Activated CD4-positive, alpha-beta T cell treated with anti-CD3 and anti-CD28 coated beads for 1 hour (primary cell): ENCODE data around the gene PALB2.
A peak's percentile ranks its signal among the peaks of the same experiment; 100 is the strongest.
"Not testable (repeated sequence)": the region's sequence is repeated elsewhere in the genome, so short reads cannot be mapped to it uniquely, and the experiment has no call there.

Source experiments
- DNase-seq: peaks from one replicate; pipeline ENCODE4 v3.0.0-alpha.2; 2020

Gene PALB2

DNA sequence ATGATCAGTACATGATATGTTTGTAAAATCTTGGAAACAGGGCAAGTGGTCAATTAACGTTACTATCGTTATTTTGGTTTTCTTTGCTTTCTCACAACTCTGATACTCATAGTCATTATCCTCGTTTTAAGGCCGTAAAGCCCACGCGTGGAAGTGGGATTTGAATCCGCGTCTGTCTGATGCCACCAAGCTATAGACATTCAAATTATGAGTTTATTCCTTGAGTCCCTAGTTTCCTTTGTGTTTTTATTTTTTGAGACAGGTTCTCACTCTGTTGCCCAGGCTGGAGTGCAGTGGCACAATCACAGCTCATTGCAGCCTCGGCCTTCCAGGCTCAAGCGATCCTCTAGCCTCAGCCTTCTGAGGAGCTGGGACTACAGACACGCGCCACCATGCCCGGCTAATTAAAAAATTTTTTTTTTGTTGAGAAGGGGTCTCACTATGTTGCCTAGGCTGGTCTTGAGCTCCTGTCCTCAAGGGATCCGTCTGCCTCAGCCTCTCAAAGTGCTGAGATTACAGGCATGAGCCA is 1.2 kb upstream of the PALB2 start:
- DNase-seq: no peak

DNA sequence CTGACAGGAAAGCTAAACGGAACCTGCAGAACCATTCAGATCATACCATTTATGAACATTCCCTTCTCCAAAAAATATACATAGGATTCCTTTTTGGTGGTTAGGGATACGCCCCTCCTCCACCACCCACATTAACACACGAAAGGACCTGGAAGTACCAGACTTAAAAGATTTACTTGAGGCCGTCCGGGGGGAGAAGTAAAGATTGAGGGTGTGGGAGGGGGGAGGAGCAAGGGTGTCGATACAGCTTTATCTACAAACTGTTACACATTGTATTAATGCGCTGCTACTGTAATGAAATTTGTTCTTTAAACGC is 537 bp downstream of the PALB2 start:
- no peak for DNase-seq

DNA sequence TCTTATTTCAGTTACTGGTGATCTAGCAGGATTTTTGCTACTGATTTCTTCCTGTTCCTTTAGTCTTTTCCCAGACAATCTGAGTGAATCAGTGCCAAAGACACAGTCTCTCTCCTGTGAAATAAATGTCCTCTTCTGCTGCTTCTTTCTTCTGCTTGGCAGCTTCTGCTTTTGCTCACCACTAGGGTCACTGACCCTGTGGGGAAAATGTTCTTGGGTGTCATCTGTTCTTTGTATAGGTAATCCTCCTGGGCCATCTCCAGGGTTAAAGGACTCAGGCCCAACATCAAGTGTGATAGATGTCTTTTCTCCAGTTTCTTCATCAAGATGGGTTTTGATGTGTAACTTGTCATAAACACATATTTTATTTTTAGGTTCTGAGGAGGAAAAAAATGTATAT is 5.2 kb downstream of the PALB2 start:
- no peak for DNase-seq

DNA sequence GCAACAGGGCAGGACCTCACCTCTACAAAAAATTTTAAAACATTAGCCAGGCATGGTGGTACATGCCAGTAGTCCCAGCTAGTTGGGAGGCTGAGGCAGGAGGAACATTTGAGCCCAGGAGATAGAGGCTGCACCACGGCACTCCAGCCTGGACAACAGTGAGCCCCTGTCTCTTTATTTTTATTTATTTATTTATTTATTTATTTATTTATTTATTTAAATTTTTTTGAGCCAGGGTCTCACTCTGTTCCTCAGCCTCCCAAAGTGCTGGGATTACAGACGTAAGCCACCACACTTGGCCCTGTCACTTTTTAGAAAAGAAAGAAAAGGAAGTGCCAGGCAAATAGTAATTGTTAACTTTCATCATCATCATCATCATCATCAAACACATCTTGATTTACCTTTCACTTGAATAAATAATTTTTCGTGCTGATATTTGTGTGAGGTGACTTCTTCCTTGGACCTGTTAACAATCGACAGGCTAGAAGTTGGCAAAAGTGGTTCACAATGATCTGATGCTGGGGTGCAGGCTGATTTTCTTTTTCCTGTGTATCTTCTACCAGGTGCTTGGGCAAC is 6.6 kb downstream of the PALB2 start:
- DNase-seq: no peak

DNA sequence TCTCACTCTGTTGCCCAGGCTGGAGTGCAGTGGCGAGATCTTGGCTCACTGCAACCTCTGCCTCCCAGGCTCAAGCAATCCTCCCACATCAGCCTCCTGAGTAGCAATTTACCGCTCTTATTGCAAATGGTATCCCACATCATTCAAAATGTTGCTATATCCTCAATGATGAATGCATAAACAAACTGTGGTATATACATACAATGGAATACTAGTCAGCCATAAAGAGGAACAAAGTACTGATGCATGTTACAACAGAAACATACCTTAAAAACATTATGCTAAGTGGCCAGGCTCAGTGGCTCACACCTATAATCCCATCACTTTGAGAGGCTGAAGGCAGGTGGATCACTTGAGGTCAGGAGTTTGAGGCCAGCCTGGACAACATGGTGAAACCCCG is 9.2 kb downstream of the PALB2 start:
- DNase-seq: not testable (repeated sequence)

DNA sequence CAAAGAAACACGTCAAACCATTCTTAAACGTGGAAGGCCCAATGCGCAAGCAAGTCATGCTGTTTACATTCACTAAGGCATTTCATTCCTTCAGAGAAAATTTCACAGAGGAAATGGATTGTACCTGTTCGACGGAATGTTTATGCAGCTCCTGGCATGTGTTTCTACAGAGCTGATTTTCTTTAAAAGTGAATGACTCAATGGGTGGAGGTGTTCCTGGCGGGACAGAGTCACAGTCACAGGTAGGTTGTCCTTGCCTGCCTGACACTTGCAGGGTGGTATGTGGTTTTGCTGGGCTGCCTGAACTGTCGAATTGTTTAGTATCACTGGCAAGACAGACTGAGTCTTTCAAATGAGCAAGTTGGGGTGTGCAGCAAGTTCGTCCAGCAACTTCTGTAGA is 11.6 kb downstream of the PALB2 start:
- DNase-seq: no peak

DNA sequence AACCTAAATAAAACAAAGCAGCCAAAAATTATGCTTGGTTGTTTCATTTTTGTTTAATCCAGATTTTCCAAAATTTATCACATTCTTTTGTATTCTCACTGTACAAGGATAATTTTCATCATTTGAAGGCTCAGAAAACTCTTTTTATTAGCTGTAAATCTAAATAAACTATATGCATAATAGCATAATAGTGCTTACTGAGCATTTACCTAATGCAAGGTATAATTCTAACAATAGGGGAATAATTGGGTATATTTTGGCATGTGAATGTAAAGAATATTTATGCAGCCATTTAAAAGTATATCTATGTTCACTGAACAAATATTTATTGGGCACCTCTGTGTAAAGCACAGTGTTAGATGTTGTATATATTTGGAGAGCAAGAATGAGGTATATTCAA is 17.0 kb downstream of the PALB2 start:
- DNase-seq: no peak

DNA sequence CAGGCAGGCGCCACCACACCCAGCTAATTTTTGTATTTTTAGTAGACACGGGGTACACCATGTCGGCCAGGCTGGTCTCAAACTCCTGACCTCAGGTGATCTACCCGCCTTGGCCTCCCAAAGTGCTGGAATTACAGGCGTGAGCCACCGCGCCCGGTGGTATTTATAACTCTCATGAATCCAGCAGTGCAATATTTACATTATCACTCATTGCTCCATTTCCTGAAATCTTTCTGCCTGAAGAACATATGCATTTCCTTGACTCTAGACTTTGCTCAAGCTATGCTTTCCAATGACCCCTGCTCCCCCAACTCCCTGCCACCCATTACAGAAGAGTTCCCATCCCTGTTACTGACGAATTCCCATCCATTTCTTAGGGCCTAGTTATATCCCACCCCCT is 25.3 kb downstream of the PALB2 start:
- DNase-seq: no peak

DNA sequence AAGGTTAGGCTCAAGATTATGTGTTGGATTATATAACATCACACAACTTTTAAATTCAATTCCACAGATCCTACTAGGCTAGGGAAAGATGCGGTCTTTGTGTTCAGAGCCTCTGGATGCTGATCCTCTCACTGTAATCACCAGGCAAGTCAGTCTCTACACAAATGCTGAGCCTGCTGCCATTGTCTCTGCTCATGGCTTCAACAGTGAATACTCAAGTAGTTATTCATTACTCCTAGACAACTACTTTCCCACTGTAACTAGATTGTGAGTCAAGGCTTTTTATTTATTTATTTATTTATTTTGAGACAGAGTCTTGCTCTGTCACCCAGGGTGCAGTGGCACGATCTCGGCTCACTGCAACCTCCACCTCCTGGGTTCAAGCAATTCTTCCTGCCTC is 29.2 kb downstream of the PALB2 start:
- no peak for DNase-seq

DNA sequence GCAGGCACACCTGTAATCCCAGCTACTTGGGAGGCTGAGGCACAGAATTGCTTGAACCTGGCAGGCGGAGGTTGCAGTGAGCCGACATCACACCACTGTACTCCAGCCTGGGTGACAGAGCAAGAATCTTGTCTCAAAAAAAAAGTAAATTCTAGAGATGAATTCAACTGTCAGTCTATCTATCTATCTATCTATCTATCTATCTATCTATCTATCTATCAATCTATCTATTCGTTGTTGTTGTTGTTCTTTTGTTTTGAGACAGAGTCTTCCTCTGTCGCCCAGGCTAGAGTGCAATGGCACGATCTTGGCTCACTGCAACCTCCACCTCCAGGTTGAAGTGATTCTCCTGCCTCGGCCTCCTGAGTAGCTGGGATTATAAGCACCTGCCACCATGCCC is 30.2 kb downstream of the PALB2 start:
- DNase-seq: not testable (repeated sequence)

DNA sequence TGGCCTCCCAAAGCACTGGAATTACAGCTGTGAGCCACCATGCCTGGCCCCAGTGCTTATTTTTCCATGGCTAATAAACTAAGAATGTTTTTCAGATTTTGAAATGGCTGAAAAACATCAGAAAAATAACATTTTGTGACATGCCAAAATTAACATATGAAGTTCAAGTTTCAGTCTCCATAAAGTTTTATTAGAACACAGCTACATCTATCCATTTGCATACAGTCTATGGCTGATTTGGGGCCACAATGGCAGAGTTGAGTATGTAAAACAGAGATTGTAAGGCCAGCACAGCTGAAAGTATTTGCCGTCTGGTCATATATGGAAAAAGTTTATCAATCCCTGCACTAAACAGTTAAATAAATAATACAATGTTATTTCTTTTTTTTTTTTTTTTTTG is 31.2 kb downstream of the PALB2 start:
- no peak for DNase-seq

DNA sequence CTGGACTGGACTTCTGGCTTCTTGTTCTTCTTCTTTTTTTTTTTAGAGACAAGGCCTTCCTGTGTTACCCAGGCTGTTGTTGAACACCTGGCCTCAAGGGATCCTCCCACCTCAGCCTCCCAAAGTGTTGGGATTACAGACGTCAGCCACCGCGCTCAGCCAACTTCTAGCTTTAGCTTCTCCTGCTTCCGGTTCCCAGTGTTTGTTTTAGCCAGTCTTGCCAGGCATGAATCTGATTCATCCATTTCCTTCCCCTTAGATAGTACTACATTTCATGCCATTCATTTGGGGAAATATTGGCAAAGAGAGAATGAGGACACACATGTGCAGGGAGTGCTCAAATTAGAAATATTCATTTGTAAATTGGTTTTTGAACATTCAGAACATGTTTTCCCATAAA is 32.9 kb downstream of the PALB2 start:
- DNase-seq: no peak

DNA sequence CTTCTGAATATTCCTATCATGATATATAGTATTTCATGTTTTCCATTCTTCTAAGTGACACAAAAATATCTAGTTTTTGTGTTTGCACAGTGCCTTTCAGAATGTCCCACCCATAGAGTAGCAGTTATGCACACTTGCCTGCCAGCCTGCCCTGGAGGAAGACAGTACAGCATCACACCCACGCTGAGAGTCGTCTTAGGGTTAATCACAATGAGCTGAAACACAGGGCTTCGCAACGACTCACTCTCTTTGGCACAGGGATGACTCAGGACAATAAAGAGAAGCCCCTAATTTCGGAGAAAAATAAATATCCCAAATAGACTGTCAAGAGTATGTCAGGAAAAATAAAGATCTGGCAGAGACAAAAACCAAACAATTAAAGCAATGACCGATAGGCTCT is 33.4 kb downstream of the PALB2 start:
- DNase-seq: no peak

DNA sequence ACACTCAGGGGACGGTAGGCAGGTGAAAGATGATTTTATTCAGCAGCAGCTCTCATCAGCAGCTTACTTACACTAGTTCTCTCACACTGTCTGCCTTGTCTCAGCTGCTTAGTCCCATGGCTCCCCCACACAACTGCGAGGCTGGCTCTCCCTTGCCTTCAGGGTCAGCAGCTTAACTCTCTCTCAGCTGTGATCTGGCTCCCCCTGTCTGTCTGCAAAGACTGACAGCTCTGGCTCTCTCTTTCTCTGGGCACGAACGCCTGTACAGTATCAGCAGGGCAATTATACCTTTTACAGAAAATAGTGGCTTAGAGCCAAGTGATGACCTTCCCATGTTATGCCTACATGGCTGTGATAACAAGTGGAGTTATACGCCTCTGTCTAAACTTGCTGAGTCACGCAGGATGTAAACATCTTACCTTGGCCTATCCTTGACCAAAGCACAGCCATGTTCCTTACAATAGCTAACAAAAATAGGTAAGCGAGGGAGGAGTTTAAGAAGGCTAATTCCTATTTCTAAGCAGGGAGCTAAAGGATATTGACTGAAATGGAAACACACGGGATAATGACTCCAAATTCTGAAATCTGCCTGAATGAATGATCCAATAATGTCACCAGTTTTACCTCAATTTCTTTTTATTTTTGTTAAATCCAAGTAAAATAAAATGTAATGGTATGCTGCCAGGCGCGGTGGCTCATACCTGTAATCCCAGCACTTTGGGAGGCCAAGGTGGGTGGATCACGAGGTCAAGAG is 43.9 kb downstream of the PALB2 start:
- DNase-seq: no peak

DNA sequence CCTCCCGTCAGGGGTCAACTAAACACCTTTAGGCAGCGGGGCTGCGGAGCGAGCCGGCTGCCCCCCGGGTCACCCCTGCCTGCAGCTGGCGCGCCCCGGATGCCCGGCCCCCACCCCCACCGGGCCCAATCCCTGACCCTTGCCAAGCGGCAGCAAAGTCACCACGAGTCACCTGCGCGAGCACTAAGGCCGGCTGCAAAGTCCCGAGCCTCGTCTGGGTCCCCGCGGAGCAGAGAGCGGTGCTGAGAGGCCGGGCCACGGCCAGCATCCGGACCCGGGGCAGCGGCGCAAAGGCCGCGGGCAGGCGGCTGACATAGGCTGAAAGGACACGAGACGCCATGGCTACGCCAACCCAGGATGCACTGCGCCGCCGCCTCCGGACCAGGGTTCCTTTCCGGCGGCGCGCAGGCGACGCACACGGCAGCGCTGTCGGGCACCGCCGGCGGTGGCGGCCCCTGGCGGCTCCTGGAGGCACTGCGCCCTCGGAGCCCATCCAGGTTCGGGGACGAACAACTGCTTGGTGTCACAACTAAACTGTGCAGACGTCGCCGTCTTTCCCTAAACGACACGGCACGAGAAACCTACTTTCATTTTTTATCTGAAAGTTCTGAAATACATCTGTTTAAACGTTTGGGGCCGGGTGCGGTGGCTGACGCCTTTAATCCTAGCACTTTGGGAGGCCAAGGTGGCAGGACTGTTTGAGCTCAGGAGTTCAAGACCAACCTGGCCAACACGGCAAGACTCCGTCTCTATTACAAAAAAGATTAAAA is 45.0 kb downstream of the PALB2 start, which contains the start of gene NDUFAB1:
Gene NDUFAB1, minus strand, starts transcription at position 366 of the 770 bp plus-strand sequence. Its CDS starts 26 bp downstream, at position 340.
- DNase-seq: peak; percentile 83

DNA sequence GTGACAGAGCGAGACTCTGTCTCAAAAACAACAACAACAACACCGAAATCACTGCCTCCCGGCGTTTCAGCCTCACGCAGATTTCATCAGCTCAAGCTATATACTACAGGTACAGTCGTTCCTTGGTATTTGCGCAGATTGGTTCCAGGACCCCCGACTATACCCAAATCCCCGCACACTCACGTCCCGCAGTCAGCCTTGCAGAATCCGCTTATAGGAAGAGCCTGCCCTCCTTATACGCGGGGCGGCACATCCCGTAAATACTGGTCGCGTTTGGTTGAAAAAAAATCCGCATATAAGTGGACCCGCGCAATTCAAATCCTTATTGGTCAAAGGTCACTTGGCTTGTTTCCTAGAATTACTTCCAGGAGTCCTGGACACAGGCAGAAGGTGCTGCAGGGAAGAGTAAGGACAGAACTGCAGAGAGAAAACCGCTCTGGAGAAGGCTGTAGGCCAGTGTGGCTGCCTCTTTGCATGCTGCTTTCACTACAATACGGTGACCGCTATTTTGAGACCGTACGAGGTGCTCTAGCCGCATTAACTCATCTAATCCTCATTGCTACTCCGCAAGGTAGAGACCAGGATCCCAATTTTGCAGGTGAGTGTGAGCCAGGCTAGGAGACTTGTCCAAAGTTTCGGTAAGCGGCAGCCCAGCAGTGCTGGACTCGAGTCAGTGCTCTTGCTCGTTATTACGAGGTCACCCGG is 45.7 kb downstream of the PALB2 start:
- DNase-seq: no peak

DNA sequence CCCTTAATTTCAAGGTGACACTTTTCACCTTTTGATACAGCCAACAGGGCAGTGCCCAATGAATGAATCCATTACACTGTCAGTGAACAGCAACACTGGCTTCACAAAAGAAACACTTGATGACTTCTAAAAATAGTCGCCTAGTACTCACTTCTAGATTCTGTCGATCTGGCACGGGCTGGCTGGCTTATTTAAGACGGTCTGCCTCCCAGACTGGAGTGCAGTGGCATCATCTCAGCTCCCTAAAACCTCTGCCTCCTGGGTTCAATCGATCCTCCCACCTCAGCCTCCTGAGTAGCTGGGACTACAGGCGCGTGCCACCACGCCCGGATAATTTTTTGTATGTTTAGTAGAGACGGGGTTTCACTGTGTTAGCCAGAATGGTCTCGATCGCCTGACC is 46.9 kb downstream of the PALB2 start:
- DNase-seq: no peak

DNA sequence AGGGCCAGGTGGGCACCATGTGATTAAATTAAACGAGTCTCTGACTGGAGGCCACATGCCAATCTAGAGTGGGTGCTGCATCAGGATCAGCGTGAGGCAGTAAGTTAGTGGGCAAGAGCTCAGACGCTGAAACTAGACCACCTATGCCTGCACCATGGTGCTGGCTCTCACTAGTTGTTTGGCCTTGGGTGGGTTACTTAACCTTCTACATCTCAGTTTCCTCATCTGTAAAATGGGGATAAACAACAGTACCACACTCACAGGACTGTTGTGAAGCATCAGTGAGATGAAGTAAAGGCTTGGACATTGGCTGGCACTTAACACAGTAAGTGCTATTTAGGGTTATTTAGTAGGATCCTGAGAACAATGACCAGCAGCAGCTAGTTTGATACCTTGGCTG is 50.9 kb downstream of the PALB2 start:
- DNase-seq: no peak

DNA sequence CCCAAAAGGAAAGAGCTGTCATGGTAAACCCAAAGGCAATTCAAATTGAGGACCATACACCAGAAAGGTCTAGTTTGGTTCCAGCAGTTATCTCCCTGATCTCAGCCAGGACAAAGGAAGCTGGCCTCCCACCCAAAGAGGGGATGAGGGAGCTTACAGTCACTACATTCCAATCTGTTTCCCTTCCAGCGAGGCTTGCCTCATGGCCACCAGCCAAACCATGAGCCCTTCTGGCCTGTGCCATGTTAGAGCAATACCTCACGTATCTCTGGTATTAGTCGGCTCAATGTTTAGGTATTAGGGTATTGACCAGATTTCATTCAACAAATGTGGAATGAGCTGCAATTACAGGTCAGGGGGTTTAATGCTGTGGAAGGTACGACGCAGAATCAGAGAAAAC is 53.4 kb downstream of the PALB2 start:
- DNase-seq: no peak

DNA sequence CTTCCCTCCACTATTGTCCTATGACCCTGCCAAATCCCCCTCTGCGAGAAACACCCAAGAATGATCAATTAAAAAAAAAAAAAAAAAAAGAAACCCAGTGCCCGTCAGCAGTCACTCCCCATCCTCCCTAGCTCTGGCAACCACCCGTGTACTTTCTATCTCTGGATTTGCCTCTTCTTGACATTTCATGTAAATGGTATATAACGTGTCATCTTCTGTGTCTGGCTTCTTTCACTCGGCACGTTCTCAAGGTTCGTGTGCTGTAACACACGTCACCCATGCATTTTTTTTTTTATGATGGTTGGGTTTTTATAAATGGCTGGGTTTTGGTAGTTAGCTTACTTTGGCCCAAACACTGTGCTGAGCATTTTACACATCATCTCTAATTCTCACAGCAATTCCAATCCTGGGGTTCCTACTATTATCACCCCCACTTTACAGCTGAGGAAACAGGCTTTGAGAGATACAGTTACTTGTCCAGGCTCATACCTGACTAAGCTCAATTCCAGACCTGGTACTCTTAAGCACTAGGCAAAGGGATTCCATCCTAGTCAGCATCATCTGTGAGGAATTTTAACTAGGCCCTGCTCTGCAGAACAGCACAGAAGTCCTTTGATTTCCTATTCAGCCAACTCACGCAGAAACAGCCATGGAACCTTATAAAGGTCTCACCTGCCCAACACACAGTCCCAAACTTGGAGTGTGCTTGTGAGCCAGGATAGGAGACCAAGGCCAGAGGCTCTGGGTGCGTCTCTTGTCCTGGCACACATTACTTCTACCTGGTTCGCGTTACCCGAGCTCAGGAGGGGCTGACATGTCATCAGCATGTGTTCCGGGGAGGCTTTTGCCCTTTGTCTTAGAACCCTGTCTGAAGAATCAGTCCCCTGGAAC is 56.7 kb downstream of the PALB2 start:
- no peak for DNase-seq

DNA sequence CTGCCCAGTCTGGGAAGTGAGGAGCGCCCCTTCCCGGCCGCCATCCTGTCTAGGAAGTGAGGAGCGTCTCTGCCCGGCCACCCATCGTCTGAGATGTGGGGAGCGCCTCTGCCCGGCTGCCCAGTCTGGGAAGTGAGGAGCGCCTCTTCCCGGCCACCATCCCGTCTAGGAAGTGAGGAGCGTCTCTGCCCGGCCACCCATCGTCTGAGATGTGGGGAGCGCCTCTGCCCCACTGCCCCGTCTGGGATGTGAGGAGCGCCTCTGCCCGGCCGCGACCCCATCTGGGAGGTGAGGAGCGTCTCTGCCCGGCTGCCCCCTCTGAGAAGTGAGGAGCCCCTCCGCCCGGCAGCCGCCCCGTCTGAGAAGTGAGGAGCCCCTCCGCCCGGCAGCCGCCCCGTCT is 57.8 kb downstream of the PALB2 start:
- not testable (repeated sequence) for DNase-seq

DNA sequence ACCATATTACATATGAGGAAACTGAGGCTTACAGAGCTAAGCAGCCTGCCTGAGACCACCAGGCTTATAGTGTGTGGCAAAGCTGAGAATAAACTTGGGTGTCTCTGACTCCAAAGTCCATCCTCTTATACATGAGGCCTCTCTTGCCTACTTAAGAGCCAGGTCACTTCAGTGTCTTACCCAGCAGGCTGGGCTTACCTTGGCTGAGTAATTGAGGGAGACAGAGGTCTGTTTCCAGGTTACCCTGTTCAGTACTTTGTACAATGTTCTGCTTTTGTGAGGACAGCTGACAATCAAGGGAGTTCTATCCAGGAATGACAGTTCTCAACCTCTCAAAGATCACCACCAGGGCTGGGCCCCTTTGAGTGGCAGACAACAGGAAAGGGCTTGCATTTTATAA is 59.3 kb downstream of the PALB2 start:
- DNase-seq: no peak
